Thyroid gland (tissue), 4 donors: Measurements from ENCODE around the gene SLC7A5.

ENCODE experiments used
- POLR2A ChIP-seq, 2 donors: fragments of 450-650 bp; IDR thresholded peaks; one replicate each; pipeline ENCODE4 v1.6.1; 2017; ENCODE audit warnings: antibody characterized with exemption in 2 of 2, mild to moderate bottlenecking in 2 of 2, moderate library complexity in 1 of 2
- TF ChIP-seq, protein P1 (sequence below), 6 experiments: fragments of 200-600 bp in 3 of 6; fragments of 450-650 bp in 3 of 6; sonication (generic) in 3 of 6; IDR thresholded peaks; one replicate each; pipeline ENCODE4 v1.5.1; 2016 to 2019; ENCODE audit warnings: antibody characterized with exemption in 6 of 6, mild to moderate bottlenecking in 2 of 6, inconsistent platforms in 1 of 6, moderate library complexity in 1 of 6

DNA sequence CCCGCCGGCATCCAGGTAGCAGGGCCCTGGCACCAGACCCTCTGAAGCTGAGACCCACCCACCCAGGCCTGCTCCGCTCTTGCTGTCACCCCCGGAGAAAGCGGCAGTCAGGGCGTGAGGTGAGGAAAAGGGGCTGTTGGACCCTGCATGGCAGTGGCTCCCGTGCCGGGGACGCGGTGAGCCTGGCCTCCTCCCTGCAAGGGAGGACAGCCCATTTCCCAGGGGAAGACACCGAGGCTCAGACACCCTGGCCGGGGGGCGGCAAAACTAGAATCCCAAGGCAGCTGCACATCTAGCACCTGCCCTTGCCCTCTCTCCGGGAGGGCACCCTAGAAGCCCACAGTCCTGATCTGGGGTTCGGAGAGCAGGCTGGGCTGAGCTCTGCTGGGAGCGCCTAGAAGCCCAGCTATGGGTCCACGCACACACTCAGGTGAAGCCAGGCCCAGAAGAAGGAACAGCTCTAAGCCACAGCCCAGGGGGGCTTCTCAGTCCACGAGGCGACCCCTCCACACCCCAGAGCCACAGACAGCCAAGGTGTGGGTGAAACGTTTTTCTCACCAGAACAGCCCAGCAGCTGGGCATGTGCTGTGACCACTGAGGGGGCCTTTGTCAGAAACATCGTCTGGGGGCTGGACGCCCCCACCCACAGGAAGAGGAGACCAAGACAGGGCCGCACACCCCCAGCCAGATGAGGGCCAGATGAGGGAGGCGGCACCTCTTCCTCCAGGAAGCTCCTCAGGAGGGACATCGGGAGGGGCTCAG is 22.4 kb downstream of the SLC7A5 start:
- TF ChIP-seq, protein P1, sequence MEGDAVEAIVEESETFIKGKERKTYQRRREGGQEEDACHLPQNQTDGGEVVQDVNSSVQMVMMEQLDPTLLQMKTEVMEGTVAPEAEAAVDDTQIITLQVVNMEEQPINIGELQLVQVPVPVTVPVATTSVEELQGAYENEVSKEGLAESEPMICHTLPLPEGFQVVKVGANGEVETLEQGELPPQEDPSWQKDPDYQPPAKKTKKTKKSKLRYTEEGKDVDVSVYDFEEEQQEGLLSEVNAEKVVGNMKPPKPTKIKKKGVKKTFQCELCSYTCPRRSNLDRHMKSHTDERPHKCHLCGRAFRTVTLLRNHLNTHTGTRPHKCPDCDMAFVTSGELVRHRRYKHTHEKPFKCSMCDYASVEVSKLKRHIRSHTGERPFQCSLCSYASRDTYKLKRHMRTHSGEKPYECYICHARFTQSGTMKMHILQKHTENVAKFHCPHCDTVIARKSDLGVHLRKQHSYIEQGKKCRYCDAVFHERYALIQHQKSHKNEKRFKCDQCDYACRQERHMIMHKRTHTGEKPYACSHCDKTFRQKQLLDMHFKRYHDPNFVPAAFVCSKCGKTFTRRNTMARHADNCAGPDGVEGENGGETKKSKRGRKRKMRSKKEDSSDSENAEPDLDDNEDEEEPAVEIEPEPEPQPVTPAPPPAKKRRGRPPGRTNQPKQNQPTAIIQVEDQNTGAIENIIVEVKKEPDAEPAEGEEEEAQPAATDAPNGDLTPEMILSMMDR (IDR thresholded peaks at IDR 0.05) = no peak
- TF ChIP-seq POLR2A (IDR thresholded peaks at IDR 0.05) = no peak
